Osteoblast (primary cell): ENCODE results near the gene PCGF6. TPM values are rescaled to one million over a fixed set of nuclear protein-coding genes. Genes with fewer than 3 reads are reported as not detected.
"Not testable (repeated sequence)": the region's sequence is repeated elsewhere in the genome, so short reads cannot be mapped to it uniquely, and the experiment has no call there.

Source experiments
- DNase-seq: peaks from one replicate; pipeline ENCODE4 v3.0.0; 2011; ENCODE audit warnings: low spot score, mixed read lengths; ENCODE audit not compliant: insufficient read length; ENCODE audit errors: missing footprints
- H2AFZ ChIP-seq: 2 replicates; pipeline ENCODE4 v1.6.0; 2011; ENCODE audit warnings: mild to moderate bottlenecking, low read length
- H3K27ac ChIP-seq: 2 replicates; pipeline ENCODE4 v1.5.1; 2011; ENCODE audit warnings: mild to moderate bottlenecking, low read depth, low read length, moderate library complexity
- H3K27me3 ChIP-seq: 2 replicates; pipeline ENCODE4 v1.6.0; 2012; ENCODE audit warnings: mild to moderate bottlenecking, control low read depth, inconsistent platforms, low read length, moderate library complexity; ENCODE audit not compliant: insufficient read depth
- H3K36me3 ChIP-seq: 2 replicates; pipeline ENCODE4 v1.5.1; 2011; ENCODE audit warnings: mild to moderate bottlenecking, low read length, control low read depth, moderate library complexity; ENCODE audit not compliant: insufficient read depth
- H3K4me1 ChIP-seq: 2 replicates; pipeline ENCODE4 v1.5.1; 2011; ENCODE audit warnings: mild to moderate bottlenecking, low read length, control low read depth, moderate library complexity; ENCODE audit not compliant: insufficient read depth
- H3K4me2 ChIP-seq: 2 replicates; pipeline ENCODE4 v1.6.0; 2011; ENCODE audit warnings: mild to moderate bottlenecking, low read length; ENCODE audit not compliant: insufficient read depth
- H3K4me3 ChIP-seq: fragments of 200-600 bp; sonication (generic); 3 replicates; pipeline ENCODE4 v1.5.1; 2012; ENCODE audit warnings: mild to moderate bottlenecking, low read length, inconsistent platforms; ENCODE audit not compliant: insufficient read depth
- H3K79me2 ChIP-seq: 2 replicates; pipeline ENCODE4 v1.6.0; 2012; ENCODE audit warnings: mild to moderate bottlenecking, low read length, control low read depth, inconsistent platforms; ENCODE audit not compliant: insufficient read depth
- H3K9me3 ChIP-seq: 2 replicates; pipeline ENCODE4 v1.5.1; 2011; ENCODE audit warnings: low read depth, low read length, control low read depth
- H4K20me1 ChIP-seq: 2 replicates; pipeline ENCODE4 v1.6.0; 2012; ENCODE audit warnings: mild to moderate bottlenecking, low read length, control low read depth; ENCODE audit not compliant: insufficient read depth
- total RNA-seq: library from RNA; depleted of rRNA; stranded (reverse); fragments of >200 nt; gene quantifications from 2 replicates; pipeline ENCODE4 v1.2.3, GENCODE V29; 2012
- TF ChIP-seq, protein P1 (sequence below): IDR thresholded peaks from 2 replicates; pipeline ENCODE4 v1.5.1; 2011; ENCODE audit warnings: mild to moderate bottlenecking, low read depth, low read length, moderate library complexity; ENCODE audit errors: extremely low read depth

The PCGF6 gene
- total RNA-seq, 1 donor: 16.6 TPM

GRCh38 chr10:103259989-103260388, 91.0 kb downstream of the PCGF6 start:
- Histone ChIP-seq H3K27ac (no peak overlapping the region), H3K4me2 (no peak overlapping the region), H4K20me1 (no peaks in the 10 kb centered on the region), H3K9me3 (no peaks in the 10 kb centered on the region), H3K4me1 (no peaks in the 10 kb centered on the region), H3K36me3 (no peaks in the 10 kb centered on the region), H3K79me2 (no peaks in the 10 kb centered on the region), H3K27me3 (peaks cover 16% of the 10 kb centered on the region), H2AFZ (no peak overlapping the region), H3K4me3 (no peak overlapping the region)
- DNase-seq: no peak
- TF ChIP-seq, protein P1, sequence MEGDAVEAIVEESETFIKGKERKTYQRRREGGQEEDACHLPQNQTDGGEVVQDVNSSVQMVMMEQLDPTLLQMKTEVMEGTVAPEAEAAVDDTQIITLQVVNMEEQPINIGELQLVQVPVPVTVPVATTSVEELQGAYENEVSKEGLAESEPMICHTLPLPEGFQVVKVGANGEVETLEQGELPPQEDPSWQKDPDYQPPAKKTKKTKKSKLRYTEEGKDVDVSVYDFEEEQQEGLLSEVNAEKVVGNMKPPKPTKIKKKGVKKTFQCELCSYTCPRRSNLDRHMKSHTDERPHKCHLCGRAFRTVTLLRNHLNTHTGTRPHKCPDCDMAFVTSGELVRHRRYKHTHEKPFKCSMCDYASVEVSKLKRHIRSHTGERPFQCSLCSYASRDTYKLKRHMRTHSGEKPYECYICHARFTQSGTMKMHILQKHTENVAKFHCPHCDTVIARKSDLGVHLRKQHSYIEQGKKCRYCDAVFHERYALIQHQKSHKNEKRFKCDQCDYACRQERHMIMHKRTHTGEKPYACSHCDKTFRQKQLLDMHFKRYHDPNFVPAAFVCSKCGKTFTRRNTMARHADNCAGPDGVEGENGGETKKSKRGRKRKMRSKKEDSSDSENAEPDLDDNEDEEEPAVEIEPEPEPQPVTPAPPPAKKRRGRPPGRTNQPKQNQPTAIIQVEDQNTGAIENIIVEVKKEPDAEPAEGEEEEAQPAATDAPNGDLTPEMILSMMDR: no peak

GRCh38 chr10:103258928-103259327, 92.0 kb downstream of the PCGF6 start:
- not testable (repeated sequence) for H3K9me3 ChIP-seq, H3K4me3 ChIP-seq, H3K79me2 ChIP-seq, H3K4me1 ChIP-seq, H4K20me1 ChIP-seq, H3K27me3 ChIP-seq, H2AFZ ChIP-seq, H3K27ac ChIP-seq, H3K4me2 ChIP-seq, DNase-seq, H3K36me3 ChIP-seq

DNA sequence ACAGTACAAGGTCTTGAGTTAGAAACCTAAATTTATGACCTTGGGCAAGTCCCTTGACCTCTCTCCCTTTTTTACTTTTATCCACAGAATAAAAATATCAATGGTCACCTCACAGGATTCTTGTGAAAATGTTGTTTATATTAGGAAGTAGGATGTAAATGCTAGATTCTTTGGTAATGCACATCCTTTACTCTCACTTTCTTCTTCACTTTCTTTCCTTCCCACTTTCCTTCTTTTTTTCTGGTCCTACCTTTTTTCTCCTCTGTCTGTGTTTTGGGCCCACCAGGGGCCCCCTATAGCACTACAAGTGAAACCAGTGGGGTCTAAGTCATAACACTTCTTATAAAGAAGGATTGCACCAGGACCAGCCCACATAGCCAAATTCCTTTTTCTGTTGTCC, 93.1 kb downstream of the PCGF6 start:
- H3K36me3 ChIP-seq: no peaks in the 10 kb centered on the region
- no peak overlapping the region for H3K27ac ChIP-seq
- H3K4me3 ChIP-seq: no peak overlapping the region
- H3K4me2 ChIP-seq: no peak overlapping the region
- TF ChIP-seq, protein P1: no peak
- no peaks in the 10 kb centered on the region for H3K79me2 ChIP-seq
- H3K27me3 ChIP-seq: peaks cover 3% of the 10 kb centered on the region
- H3K4me1 ChIP-seq: no peaks in the 10 kb centered on the region
- DNase-seq: no peak
- no peaks in the 10 kb centered on the region for H4K20me1 ChIP-seq
- H2AFZ ChIP-seq: no peak overlapping the region
- H3K9me3 ChIP-seq: no peaks in the 10 kb centered on the region

DNA sequence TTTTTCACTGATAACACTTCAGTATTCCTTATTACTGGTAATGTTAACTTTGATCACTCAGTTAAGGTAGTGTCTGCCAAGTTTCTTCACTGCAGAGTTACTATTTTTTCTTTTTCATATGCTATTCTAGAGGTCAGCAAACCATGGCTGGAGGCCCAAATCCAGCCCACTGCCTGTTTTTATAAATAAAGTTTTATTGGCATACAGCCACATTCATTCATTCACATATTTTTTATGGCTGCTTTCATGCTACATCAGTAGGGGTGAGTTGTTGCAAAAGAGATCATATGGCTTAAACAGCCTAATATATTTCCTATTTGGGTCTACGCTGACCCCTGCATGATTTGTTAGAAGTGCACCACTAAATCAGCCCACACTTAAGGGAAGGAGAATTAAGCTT, 94.3 kb downstream of the PCGF6 start:
- Histone ChIP-seq H3K4me1 (no peaks in the 10 kb centered on the region), H3K27ac (no peak overlapping the region), H3K9me3 (no peaks in the 10 kb centered on the region), H3K4me3 (no peak overlapping the region), H3K36me3 (no peaks in the 10 kb centered on the region), H3K4me2 (no peak overlapping the region), H2AFZ (no peak overlapping the region), H4K20me1 (no peaks in the 10 kb centered on the region), H3K79me2 (no peaks in the 10 kb centered on the region), H3K27me3 (no peaks in the 10 kb centered on the region)
- TF ChIP-seq, protein P1: no peak
- DNase-seq: no peak
